Mucosa of rectum (tissue), 2 donors: ENCODE measurements around the gene SAMD11.

Experiments used
- H3K27ac ChIP-seq, 2 donors: one replicate each; pipeline ENCODE4 v1.7.0; 2013; ENCODE audit warnings: inconsistent platforms in 2 of 2, low read depth in 2 of 2, low read length in 2 of 2
- H3K27me3 ChIP-seq, 2 donors: one replicate each; pipeline ENCODE4 v1.7.0; 2013; ENCODE audit warnings: low read length in 2 of 2; ENCODE audit not compliant: control insufficient read depth in 2 of 2, insufficient read depth in 2 of 2
- H3K36me3 ChIP-seq, 2 donors: one replicate each; pipeline ENCODE4 v1.7.0; 2013; ENCODE audit warnings: low read length in 2 of 2; ENCODE audit not compliant: control insufficient read depth in 2 of 2, insufficient read depth in 2 of 2
- H3K4me1 ChIP-seq, 2 donors: one replicate each; pipeline ENCODE4 v1.7.0; 2013; ENCODE audit warnings: low read length in 2 of 2, mild to moderate bottlenecking in 1 of 2; ENCODE audit not compliant: control insufficient read depth in 2 of 2, insufficient read depth in 2 of 2
- H3K4me3 ChIP-seq, 2 donors: one replicate each; pipeline ENCODE4 v1.7.0; 2013; ENCODE audit warnings: low read length in 2 of 2
- H3K9ac ChIP-seq, 2 donors: one replicate each; pipeline ENCODE4 v1.7.0; 2013; ENCODE audit warnings: low read length in 2 of 2, low read depth in 1 of 2, mild to moderate bottlenecking in 1 of 2
- H3K9me3 ChIP-seq, 2 donors: one replicate each; pipeline ENCODE4 v1.7.0; 2013; ENCODE audit warnings: low read length in 2 of 2; ENCODE audit not compliant: control insufficient read depth in 2 of 2
- donor health status: healthy.
- donor health status: Normal muscosa, but diverticular disease.

The SAMD11 gene

DNA sequence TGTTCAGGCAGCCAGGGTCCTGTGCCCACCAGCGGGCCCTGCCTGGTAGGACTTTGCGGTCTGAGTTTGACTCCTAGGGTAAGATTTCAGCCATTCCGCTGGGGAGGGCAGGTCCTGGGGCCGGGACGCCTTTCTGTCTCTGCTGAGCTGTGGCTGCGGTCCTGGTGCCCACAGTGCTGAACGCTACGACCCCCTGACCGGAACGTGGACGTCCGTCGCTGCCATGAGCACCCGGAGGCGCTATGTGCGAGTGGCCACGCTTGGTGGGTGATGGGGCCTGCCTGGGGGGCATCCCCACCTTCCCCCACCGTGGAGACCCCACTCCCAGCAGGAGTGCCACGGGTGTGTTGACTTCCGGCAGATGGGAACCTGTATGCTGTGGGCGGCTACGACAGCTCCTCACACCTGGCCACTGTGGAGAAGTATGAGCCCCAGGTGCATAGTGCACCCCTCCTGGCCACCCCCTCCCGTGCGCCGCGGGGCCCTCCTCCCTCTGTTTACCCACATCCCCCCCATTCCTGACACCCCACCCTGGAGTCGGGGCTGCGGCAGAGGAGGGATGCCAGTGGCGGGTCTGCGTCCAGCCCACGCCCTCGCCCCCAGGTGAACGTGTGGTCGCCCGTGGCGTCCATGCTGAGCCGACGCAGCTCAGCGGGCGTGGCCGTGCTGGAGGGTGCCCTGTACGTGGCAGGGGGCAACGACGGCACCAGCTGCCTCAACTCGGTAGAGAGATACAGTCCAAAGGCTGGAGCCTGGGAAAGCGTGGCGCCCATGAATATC lies 40.2 kb downstream of the SAMD11 start:
- Histone ChIP-seq H3K9ac (no peak overlapping the region), H3K4me1 (peaks cover 9 to 16% of the 10 kb centered on the region in 2 donors), H3K4me3 (no peak overlapping the region), H3K27me3 (peaks cover 4 to 10% of the 10 kb centered on the region in 2 donors), H3K9me3 (no peaks in the 10 kb centered on the region), H3K36me3 (no peaks in the 10 kb centered on the region), H3K27ac (no peak overlapping the region)

DNA sequence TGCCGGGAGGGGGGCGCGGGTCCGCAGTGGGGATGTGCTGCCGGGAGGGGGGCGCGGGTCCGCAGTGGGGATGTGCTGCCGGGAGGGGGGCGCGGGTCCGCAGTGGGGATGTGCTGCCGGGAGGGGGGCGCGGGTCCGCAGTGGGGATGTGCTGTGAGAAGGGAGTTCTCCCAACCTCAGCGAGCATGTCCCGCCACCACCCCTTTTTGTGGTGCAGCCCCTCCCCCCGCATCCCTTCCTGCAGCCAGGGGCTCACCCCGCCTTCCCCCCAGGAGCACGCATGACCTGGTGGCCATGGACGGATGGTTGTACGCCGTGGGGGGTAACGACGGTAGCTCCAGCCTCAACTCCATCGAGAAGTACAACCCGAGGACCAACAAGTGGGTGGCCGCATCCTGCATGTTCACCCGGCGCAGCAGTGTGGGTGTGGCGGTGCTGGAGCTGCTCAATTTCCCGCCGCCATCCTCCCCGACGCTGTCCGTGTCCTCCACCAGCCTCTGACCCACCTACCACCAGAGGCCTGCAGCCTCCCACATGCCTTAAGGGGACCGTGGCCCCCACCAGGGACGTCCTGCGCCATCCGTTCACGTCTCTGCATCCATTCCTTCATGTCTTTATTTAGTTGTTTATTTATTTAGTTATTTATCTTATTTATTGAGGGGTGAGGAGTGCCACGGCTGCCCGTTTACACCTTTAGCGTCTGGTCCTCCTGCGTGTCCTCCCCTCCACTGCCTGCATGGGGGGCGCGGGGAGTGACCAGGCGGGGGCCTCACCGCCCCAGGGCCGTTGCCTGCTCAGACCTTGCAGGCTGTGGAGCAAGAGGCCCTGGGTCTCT lies 41.2 kb downstream of the SAMD11 start:
- Histone ChIP-seq H3K27ac (no peak overlapping the region), H3K9ac (no peak overlapping the region), H3K36me3 (no peaks in the 10 kb centered on the region), H3K9me3 (no peaks in the 10 kb centered on the region), H3K4me3 (no peak overlapping the region), H3K27me3 (peaks cover 4 to 18% of the 10 kb centered on the region in 2 donors), H3K4me1 (peaks cover 6 to 14% of the 10 kb centered on the region in 2 donors)

DNA sequence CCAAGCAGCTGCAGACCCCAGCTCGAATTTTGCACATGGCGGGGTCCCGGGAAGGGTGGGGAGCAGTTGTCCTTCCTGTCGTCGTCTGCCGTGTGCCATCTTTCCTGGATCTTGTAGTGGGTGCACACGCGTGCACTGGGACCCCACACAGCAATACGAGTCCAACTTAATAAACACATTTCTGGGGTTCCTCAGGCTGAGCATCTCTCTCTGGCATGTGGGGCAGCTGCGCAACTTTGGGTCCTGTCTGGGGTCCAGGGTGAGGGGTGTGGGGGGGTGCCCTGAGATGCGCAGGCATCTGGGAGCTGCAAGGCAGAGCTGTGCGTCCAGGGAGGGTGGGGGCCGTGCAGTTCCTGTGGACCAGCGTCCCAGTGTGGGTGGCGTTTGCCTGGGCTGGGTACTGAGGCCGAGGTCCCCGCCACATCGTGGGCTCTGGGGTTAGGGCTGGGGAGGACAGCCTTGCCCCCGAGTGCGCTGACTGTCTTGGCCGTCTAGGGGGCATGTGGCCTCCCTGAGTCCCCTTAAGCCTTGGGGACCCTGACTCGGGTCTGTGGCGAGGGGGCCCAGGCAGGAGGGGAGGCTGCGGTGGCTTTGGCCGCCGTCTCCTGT lies 41.9 kb downstream of the SAMD11 start:
- no peaks in the 10 kb centered on the region for H3K36me3 ChIP-seq
- peaks cover 4 to 20% of the 10 kb centered on the region in 2 donors for H3K27me3 ChIP-seq
- peak overlapping the region in 1 of 2 donors; percentile 66 for H3K9ac ChIP-seq
- no peak overlapping the region for H3K27ac ChIP-seq
- peaks cover 6 to 14% of the 10 kb centered on the region in 2 donors for H3K4me1 ChIP-seq
- no peaks in the 10 kb centered on the region for H3K9me3 ChIP-seq
- H3K4me3 ChIP-seq: peak overlapping the region in 1 of 2 donors; percentile 78

DNA sequence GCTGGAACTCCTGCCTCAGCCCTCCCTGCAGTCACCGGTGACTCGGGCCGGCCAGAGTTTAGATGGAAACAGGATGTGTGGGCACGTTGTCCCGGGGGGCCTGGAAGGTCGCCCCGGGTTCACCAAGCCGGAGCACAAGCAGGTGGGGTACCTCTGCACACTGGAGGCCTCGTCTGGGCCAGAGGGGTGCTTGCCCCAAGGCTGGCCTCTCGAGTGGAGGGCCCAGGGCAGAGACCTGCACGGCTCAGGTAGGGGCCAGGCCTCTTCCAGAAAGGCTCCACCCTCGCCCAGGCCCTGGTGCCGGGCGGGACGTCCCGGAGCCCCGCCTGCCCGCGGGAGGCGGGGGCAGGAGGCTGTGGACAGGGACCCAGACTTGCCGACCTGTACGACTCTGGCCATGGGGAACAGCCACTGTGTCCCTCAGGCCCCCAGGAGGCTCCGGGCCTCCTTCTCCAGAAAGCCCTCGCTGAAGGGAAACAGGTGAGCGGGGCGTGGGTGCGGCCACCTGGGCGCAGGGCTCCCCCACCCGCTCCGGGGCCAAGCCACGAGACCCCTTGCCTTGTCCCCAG lies 42.5 kb downstream of the SAMD11 start, which contains the start of gene PLEKHN1:
PLEKHN1 (plus strand) TSS at position 348 of the 569 bp plus-strand sequence; CDS start at position 398, 50 bp downstream.
- H3K27ac ChIP-seq: peak within 1 kb of the TSS; percentile 63 to 67
- H3K4me1 ChIP-seq: peaks cover 6 to 12% of the 10 kb centered on the region in 2 donors
- H3K36me3 ChIP-seq: no peaks in the 10 kb centered on the region
- peak within 1 kb of the TSS; percentile 60 to 66 for H3K9ac ChIP-seq
- no peaks in the 10 kb centered on the region for H3K9me3 ChIP-seq
- peak within 1 kb of the TSS; percentile 73 to 78 for H3K4me3 ChIP-seq
- H3K27me3 ChIP-seq: peaks cover 4 to 20% of the 10 kb centered on the region in 2 donors

DNA sequence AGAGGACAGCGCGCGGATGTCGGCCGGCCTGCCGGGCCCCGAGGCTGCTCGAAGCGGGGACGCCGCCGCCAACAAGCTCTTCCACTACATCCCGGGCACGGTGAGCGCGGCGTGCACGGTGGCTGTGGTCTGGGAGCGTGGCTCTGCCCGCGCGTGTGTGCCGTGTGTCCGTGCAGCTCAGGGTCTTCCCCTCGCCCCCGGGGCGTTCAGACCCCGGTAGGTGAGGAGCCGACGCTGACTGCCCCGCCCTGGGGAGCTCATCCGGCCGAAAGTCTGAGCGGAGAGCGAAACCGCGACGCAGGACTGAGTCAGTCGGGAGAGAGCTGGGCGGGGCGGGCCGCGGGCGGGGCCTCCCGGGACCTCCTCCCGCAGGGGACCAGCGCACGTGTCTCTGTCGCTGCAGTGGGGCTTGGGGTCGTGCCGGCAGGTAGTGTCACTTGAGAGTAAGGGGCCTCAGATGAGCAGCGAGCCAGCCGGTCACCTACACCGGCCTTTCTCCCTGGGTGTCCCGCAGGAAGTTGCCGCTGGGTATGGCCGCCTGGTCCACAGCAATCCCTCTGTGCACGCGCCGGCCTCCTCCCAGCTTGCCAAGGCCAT lies 43.1 kb downstream of the SAMD11 start:
- peak overlapping the region; percentile 60 to 66 for H3K9ac ChIP-seq
- peak overlapping the region; percentile 63 to 67 for H3K27ac ChIP-seq
- peaks cover 8 to 20% of the 10 kb centered on the region in 2 donors for H3K27me3 ChIP-seq

DNA sequence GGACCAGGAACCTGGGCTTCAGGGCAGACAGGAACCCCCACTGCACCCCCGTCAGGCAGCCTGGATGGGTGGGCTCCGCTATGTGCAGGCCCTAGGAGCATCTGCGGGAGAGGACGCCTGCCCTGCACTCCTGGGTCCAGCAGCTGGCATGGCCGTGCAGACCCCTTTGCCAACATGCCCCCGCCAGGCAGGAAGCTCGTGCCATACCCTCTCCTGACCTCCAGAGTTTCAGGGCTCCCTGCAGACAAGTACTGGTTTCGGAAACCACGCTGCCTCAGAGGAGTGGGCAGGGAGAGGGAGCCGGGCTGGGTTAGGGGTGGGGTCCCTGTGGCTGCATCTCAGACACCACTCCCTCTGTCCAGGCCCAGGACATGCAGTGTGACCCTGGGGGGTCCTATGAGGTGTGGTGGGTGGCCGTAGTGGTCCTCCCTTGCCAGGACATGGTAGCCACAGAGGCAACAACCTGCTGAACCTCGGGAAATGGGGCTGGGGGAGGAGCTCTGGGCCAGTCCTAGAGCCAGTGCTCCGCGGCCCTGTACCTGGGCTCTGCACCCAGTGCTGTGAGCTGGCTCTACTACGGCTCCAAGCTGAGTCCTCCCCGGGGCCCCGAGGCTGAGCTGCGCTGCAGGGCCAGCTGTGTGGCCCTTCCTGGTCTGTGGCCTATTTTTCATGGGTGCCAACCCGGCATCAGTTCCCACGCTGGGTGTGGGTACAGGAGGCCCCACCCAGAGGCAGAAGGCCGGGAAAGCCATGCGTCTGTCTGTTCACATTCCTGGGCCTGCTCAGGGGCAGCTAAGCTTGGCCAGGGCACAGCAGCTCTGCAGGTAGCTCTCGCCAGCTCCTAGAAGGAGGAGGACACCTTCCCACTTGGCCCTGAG lies 44.0 kb downstream of the SAMD11 start:
- Histone ChIP-seq H3K27me3 (peaks cover 8 to 20% of the 10 kb centered on the region in 2 donors), H3K4me3 (no peak overlapping the region), H3K4me1 (peaks cover 6 to 9% of the 10 kb centered on the region in 2 donors), H3K36me3 (no peaks in the 10 kb centered on the region), H3K9ac (no peak overlapping the region), H3K27ac (no peak overlapping the region), H3K9me3 (no peaks in the 10 kb centered on the region)

More for the DNA sequence above, 43.1 kb downstream of the SAMD11 start:
- Histone ChIP-seq H3K4me3 (peak overlapping the region; percentile 73 to 78), H3K36me3 (no peaks in the 10 kb centered on the region), H3K4me1 (peaks cover 6 to 9% of the 10 kb centered on the region in 2 donors), H3K9me3 (no peaks in the 10 kb centered on the region)

DNA sequence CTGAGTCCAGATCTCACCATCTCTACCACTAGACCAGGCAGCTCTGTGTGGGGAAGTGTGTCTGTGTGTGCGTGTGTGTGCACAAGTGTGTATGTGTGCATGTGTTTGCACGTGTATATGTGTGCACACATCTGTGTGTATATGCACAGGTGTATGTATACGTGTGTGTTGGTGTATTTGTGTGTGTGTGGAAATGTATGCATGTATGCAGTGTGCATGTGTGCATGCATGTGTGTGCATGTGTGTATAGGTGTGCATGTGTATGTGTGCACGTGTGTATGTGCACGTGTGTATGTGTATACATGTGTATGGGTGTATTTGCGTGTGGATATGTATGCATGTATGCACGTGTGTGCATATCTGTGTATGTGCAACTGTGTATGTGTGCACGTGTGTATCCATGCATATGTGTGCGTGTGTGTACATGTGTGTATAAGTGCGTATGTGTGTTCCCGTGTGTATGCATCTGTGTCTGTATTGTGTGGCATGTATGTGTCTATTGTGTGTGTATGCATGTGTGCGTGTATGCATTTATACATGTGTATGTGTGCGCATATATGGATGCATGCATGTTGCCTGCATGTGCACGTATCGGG lies 45.6 kb downstream of the SAMD11 start:
- Histone ChIP-seq H3K4me3 (no peak overlapping the region), H3K36me3 (no peaks in the 10 kb centered on the region), H3K9me3 (no peaks in the 10 kb centered on the region), H3K27me3 (peaks cover 10 to 20% of the 10 kb centered on the region in 2 donors), H3K9ac (no peak overlapping the region), H3K27ac (no peak overlapping the region), H3K4me1 (peaks cover 6 to 9% of the 10 kb centered on the region in 2 donors)

DNA sequence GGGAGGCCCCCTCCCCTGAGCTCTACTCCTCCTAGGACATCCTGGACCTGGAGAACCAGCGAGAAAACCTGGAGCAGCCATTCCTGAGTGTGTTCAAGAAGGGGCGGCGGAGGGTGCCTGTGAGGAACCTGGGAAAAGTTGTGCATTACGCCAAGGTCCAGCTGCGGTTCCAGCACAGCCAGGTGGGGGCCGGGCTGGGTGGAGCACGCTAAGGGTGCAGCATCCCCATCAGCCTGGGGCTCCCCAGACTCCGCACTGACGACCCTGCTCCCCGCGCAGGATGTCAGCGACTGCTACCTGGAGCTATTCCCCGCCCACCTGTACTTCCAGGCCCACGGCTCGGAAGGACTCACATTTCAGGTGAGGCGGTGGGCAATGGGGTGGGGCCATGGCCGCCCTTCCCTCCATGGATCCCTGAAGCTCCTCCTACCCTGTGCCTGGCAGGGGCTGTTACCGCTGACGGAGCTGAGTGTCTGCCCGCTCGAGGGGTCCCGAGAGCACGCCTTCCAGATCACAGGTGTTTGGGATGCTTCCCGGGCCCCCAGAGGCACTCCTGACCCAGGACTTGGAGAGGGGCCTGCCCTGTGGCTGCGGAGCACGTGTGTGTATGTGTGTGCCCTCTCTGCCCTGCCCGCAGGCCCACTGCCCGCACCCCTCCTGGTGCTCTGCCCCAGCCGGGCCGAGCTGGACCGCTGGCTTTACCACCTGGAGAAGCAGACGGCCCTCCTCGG lies 46.7 kb downstream of the SAMD11 start:
- H3K4me1 ChIP-seq: peaks cover 6 to 9% of the 10 kb centered on the region in 2 donors
- H3K4me3 ChIP-seq: no peak overlapping the region
- H3K9ac ChIP-seq: no peak overlapping the region
- no peaks in the 10 kb centered on the region for H3K9me3 ChIP-seq
- no peaks in the 10 kb centered on the region for H3K36me3 ChIP-seq
- no peak overlapping the region for H3K27ac ChIP-seq
- peaks cover 10 to 20% of the 10 kb centered on the region in 2 donors for H3K27me3 ChIP-seq
